ENCODE results near the gene IVNS1ABP.

DNA sequence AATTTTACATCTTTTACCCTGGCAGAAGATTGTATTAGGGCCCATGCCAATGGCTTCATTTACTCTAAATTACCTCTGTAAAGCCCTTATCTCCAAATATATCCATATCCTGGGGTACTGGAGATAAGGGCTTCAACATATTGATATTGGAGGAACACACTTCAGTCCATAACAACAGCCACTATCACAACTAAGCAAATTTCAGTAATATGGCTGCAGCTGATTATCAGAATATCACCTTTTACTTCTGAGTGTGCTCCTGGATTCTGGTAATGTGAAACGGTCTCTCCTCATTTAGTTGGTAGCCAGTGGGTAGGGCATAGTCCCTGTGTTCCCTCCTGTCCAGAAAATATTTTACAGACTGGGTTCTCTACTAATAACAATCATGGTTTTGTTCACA lies 53.3 kb downstream of the IVNS1ABP start:
- TF ChIP-seq, protein P1, sequence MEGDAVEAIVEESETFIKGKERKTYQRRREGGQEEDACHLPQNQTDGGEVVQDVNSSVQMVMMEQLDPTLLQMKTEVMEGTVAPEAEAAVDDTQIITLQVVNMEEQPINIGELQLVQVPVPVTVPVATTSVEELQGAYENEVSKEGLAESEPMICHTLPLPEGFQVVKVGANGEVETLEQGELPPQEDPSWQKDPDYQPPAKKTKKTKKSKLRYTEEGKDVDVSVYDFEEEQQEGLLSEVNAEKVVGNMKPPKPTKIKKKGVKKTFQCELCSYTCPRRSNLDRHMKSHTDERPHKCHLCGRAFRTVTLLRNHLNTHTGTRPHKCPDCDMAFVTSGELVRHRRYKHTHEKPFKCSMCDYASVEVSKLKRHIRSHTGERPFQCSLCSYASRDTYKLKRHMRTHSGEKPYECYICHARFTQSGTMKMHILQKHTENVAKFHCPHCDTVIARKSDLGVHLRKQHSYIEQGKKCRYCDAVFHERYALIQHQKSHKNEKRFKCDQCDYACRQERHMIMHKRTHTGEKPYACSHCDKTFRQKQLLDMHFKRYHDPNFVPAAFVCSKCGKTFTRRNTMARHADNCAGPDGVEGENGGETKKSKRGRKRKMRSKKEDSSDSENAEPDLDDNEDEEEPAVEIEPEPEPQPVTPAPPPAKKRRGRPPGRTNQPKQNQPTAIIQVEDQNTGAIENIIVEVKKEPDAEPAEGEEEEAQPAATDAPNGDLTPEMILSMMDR (IDR thresholded peaks at IDR 0.05; ENCODE audit: poor library complexity), result no peak
- TF ChIP-seq EZH2phosphoT487 (IDR thresholded peaks at IDR 0.05; ENCODE audit: low read depth, severe bottlenecking, unreplicated experiment), result no peak
- no peak for TF ChIP-seq EZH2 (IDR thresholded peaks at IDR 0.05; ENCODE audit: borderline replicate concordance)

Data from hepatocyte (in vitro differentiated cells).